GF-D8 (cell line): ENCODE results near the gene B4GALT2.

Source experiments
- DNase-seq: peaks from one replicate; lab custom pipeline; 2025; lab: John Stamatoyannopoulos, UW

B4GALT2 gene

GRCh38 chr1:43978551-43979260 lies at the start of gene B4GALT2:
TSS of gene B4GALT2 (plus strand) at chr1:43979210. CDS start at chr1:43981161, 1,951 bp downstream.
- DNase-seq: no peak

- no peak for DNase-seq
Measured at GRCh38 chr1:43930168-43930948, 48.7 kb upstream of the B4GALT2 start.

- DNase-seq: peak; percentile 6
Measured at GRCh38 chr1:43930949-43931275, 48.1 kb upstream of the B4GALT2 start.

GRCh38 chr1:43931711-43932660 lies 47.0 kb upstream of the B4GALT2 start:
- no peak for DNase-seq

- no peak for DNase-seq
Measured at GRCh38 chr1:43932786-43933385, 46.1 kb upstream of the B4GALT2 start.

GRCh38 chr1:43933386-43934100 lies 45.5 kb upstream of the B4GALT2 start, which contains the start of gene ARTN:
TSS of gene ARTN (plus strand) at chr1:43933801. CDS start at chr1:43935657, 1,856 bp downstream.
- DNase-seq: no peak

- no peak for DNase-seq
Measured at GRCh38 chr1:43934101-43934985, 44.7 kb upstream of the B4GALT2 start.

- DNase-seq: no peak
Measured at GRCh38 chr1:43934986-43935324, 44.1 kb upstream of the B4GALT2 start.

- no peak for DNase-seq
Measured at GRCh38 chr1:43935711-43936427, 43.1 kb upstream of the B4GALT2 start.

- DNase-seq: no peak
Measured at GRCh38 chr1:43936431-43937151, 42.4 kb upstream of the B4GALT2 start.

GRCh38 chr1:43937179-43937865 lies 41.7 kb upstream of the B4GALT2 start:
- no peak for DNase-seq

GRCh38 chr1:43938383-43938782 lies 40.6 kb upstream of the B4GALT2 start:
- DNase-seq: no peak

GRCh38 chr1:43938892-43939587 lies 40.0 kb upstream of the B4GALT2 start:
- DNase-seq: no peak

- DNase-seq: no peak
Measured at GRCh38 chr1:43942411-43942810, 36.6 kb upstream of the B4GALT2 start.

- no peak for DNase-seq
Measured at GRCh38 chr1:43944860-43945259, 34.1 kb upstream of the B4GALT2 start.

GRCh38 chr1:43945674-43946235 lies 33.3 kb upstream of the B4GALT2 start:
- no peak for DNase-seq
